OCI-LY3 (cell line): ENCODE measurements around the gene JSRP1.

Experiments used
- EZH2phosphoT487 ChIP-seq: fragments of 200-600 bp; shearing (Covaris generic); IDR thresholded peaks from 2 replicates; pipeline ENCODE4 v1.6.1; 2018; ENCODE audit warnings: antibody characterized with exemption, mixed run types, low read depth
- TF ChIP-seq, protein P1 (sequence below): fragments of 200-600, 300-600 bp; sonication (generic); IDR thresholded peaks from 2 replicates; pipeline ENCODE4 v1.5.1; 2014; ENCODE audit warnings: antibody characterized with exemption, low read length, low read depth

DNA sequence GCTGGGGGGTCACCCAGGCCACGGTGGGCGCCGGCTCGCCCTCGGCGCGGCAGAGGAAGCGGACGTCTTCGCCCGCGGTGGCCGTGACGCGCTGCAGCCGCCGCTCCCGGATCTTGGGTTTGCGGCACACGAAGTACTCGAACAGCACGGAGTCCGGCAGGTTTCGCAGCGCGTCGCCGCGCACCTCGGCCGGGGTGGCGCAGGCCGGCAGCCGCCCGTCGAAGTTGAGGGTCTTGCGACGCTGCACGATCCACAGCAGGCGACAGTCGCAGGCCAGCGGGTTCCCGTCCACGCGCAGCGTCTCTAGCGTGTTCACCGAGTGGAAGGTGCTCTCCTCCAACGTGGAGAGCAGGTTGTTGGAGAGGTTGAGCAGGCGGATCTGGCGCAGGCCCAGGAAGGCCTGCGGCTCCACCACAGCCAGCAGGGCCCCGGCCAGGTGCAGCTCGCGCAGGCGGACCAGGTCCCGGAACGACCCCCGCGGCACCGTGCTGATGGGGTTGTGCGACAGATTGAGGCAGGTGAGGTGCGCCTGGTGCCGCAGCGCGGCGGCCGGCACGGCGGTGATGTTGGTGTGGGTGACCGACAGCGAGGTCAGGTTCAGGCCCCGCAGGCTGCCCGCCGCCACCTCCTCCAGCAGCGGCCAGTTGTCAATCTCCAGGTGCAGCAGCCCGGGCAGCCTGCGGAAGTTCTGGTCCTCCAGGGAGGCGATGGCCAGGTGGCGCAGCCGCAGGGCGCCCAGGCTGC, 34.4 kb upstream of the JSRP1 start:
- TF ChIP-seq, protein P1, sequence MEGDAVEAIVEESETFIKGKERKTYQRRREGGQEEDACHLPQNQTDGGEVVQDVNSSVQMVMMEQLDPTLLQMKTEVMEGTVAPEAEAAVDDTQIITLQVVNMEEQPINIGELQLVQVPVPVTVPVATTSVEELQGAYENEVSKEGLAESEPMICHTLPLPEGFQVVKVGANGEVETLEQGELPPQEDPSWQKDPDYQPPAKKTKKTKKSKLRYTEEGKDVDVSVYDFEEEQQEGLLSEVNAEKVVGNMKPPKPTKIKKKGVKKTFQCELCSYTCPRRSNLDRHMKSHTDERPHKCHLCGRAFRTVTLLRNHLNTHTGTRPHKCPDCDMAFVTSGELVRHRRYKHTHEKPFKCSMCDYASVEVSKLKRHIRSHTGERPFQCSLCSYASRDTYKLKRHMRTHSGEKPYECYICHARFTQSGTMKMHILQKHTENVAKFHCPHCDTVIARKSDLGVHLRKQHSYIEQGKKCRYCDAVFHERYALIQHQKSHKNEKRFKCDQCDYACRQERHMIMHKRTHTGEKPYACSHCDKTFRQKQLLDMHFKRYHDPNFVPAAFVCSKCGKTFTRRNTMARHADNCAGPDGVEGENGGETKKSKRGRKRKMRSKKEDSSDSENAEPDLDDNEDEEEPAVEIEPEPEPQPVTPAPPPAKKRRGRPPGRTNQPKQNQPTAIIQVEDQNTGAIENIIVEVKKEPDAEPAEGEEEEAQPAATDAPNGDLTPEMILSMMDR = no peak
- TF ChIP-seq EZH2phosphoT487 = no peak
